HCT116 (cell line): ENCODE results near the gene BBX.

ENCODE experiments used
- CBX3 ChIP-seq: IDR thresholded peaks from 2 replicates; pipeline ENCODE4 v1.6.1; 2012; ENCODE audit warnings: low read depth
- CEBPB ChIP-seq: IDR thresholded peaks from 2 replicates; pipeline ENCODE4 v1.6.1; 2012; ENCODE audit warnings: low read depth
- CTCF ChIP-seq, 3 experiments: fragments of 200-600 bp in 1 of 3; sonication (generic) in 1 of 3; IDR thresholded peaks in 2 of 3; conservative IDR thresholded peaks in 1 of 3; 2 replicates each; pipeline ENCODE4 v1.5.1; 2012 to 2017; ENCODE audit warnings: low read depth in 2 of 3, low read length in 2 of 3, antibody characterized with exemption in 1 of 3, borderline replicate concordance in 1 of 3, control low read depth in 1 of 3, mild to moderate bottlenecking in 1 of 3, mixed read lengths in 1 of 3, mixed run types in 1 of 3, moderate library complexity in 1 of 3; ENCODE audit not compliant: insufficient read depth in 1 of 3
- POLR2A ChIP-seq: IDR thresholded peaks from 2 replicates; pipeline ENCODE4 v1.7.0; 2011; ENCODE audit warnings: borderline replicate concordance; ENCODE audit not compliant: insufficient read depth, insufficient read length; ENCODE audit errors: extremely low read depth
- YY1 ChIP-seq: IDR thresholded peaks from 2 replicates; pipeline ENCODE4 v1.6.1; 2011; ENCODE audit warnings: low read length, low read depth, moderate library complexity, mild to moderate bottlenecking; ENCODE audit not compliant: insufficient replicate concordance; ENCODE audit errors: extremely low read depth
- ZBTB33 ChIP-seq: IDR thresholded peaks from 2 replicates; pipeline ENCODE4 v1.6.1; 2011; ENCODE audit warnings: mild to moderate bottlenecking, low read length, moderate library complexity; ENCODE audit not compliant: insufficient replicate concordance; ENCODE audit errors: extremely low read depth

- TF ChIP-seq CEBPB: no peak
- TF ChIP-seq POLR2A: no peak
- no peak for TF ChIP-seq ZBTB33
- no peak for TF ChIP-seq CTCF (IDR thresholded peaks at IDR 0.05 in 2 of 3, conservative IDR thresholded peaks at IDR 0.05 in 1 of 3; ENCODE audit: borderline replicate concordance in 1 of 3, insufficient read depth in 1 of 3, low read depth in 2 of 3, low read length in 2 of 3)
- TF ChIP-seq YY1: no peak
- no peak for TF ChIP-seq CBX3
Measured at GRCh38 chr3:107488942-107489341, 33.8 kb upstream of the BBX start.
